ENCODE measurements around the gene MT1M.
A peak's percentile ranks its signal among the peaks of the same experiment; 100 is the strongest.
"Not testable (repeated sequence)": the region's sequence is repeated elsewhere in the genome, so short reads cannot be mapped to it uniquely, and the experiment has no call there.

The MT1M gene

DNA sequence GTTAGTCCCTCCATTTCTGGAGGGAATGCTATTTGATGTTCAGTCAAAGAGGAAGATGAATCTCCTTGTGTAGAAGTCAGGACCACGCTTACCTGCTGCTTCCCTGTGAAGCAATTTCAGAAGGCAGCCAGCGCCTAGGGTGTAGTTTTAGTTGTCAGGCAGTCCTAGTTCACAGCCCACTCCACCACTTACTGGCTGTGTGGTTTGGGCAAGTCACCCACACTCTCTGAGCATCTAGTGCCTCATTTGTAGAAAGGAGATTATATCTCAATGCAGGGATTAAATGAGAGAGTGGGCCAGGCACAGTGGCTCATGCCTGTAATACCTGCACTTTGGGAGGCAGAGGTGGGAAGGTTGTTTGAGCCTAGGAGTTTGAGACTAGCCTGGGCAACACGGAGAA is 39.7 kb downstream of the MT1M start:
- H3K4me1 ChIP-seq (ENCODE audit: control insufficient read depth, insufficient read depth, low read length); H3K9me3 ChIP-seq (ENCODE audit: control insufficient read depth, low read length); H3K9ac ChIP-seq (ENCODE audit: low read length); H3K36me3 ChIP-seq (ENCODE audit: control insufficient read depth, insufficient read depth, low read length, severe bottlenecking); DNase-seq (ENCODE audit: low read depth); H3K4me3 ChIP-seq (ENCODE audit: low read length): not testable (repeated sequence)
- H3K27me3 ChIP-seq (replicated peaks; ENCODE audit: control insufficient read depth, insufficient read depth, low read length) = peaks cover 34% of the 10 kb centered on the region

DNA sequence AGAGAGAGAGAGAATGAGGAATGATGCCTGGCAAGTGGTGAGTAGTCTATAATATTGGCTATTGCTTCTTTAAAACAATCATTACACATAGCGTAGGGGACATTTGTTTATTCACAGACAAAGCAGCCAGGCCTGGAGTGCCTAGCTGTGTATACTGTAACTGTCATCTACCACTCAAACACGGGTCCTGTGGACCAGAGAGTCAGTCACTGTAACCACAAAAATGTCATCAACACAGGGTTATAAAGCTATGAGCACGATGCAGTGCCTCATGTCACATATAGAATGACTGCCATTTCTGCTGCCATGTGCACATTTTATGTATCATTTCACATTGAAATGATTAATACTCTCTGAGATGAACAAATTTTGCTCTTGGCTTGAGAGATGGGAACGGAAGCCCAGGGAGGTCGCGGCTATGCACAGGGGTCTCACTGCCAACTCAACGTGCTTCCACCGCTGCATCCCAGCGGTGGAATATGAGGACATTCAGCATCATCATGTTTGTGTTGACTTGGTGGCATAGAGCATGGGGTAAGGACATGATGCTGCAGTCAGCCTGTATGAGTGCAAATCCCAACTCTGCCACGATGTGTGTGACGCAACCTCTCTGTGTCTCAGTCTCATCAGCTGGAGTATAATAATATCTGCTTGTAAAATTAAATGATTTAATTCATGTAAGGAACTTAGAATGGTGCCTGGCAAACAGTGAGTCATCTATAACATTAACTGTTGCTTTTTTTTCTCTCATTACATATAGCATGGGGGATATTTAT is 40.5 kb downstream of the MT1M start:
- DNase-seq (ENCODE audit: low read depth) = no peak
- Histone ChIP-seq H3K9ac (ENCODE audit: low read length) (no peak overlapping the region), H3K27me3 (replicated peaks; ENCODE audit: control insufficient read depth, insufficient read depth, low read length) (peaks cover 30% of the 10 kb centered on the region), H3K4me3 (ENCODE audit: low read length) (no peak overlapping the region), H3K36me3 (ENCODE audit: control insufficient read depth, insufficient read depth, low read length, severe bottlenecking) (no peaks in the 10 kb centered on the region), H3K9me3 (ENCODE audit: control insufficient read depth, low read length) (no peaks in the 10 kb centered on the region), H3K4me1 (ENCODE audit: control insufficient read depth, insufficient read depth, low read length) (peaks cover 3% of the 10 kb centered on the region)

DNA sequence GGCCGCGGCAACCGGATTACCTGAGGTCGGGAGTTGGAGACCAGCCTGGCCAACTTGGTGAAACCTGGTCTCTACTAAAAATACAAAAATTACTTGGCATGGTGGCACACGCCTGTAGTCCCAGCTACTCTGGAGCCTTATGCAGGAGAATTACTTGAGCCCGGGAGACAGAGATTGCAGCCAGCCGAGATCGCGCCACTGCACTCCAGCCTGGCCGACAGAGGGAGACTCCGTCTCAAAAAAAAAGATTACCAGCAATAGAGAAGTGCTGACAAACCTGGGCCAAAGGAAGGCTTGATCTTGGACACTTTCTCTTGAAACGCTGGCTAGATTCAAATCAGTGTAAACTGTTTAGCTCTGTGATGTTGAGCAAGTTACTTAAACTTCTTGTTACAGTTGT is 41.5 kb downstream of the MT1M start:
- Histone ChIP-seq H3K36me3 (ENCODE audit: control insufficient read depth, insufficient read depth, low read length, severe bottlenecking) (no peaks in the 10 kb centered on the region), H3K9ac (ENCODE audit: low read length) (no peak overlapping the region), H3K4me1 (ENCODE audit: control insufficient read depth, insufficient read depth, low read length) (no peaks in the 10 kb centered on the region), H3K27me3 (replicated peaks; ENCODE audit: control insufficient read depth, insufficient read depth, low read length) (peaks cover 20% of the 10 kb centered on the region), H3K9me3 (ENCODE audit: control insufficient read depth, low read length) (no peaks in the 10 kb centered on the region), H3K4me3 (ENCODE audit: low read length) (no peak overlapping the region)
- no peak for DNase-seq (ENCODE audit: low read depth)

DNA sequence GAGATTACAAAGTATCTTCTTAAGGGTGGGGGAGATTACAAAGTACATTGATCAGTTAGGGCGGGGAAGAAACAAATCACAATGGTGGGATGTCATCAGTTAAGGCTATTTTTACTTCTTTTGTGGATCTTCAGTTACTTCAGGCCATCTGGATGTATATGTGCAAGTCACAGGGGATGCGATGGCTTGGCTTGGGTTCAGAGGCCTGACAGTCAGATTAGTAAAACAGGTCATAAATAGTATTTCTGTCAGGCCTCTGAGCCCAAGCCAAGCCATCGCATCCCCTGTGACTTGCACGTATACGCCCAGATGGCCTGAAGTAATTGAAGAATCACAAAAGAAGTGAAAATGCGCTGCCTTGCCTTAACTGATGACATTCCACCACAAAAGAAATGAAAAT is 42.1 kb downstream of the MT1M start:
- H3K4me1 ChIP-seq (ENCODE audit: control insufficient read depth, insufficient read depth, low read length); DNase-seq (ENCODE audit: low read depth); H3K9me3 ChIP-seq (ENCODE audit: control insufficient read depth, low read length); H3K36me3 ChIP-seq (ENCODE audit: control insufficient read depth, insufficient read depth, low read length, severe bottlenecking); H3K4me3 ChIP-seq (ENCODE audit: low read length); H3K9ac ChIP-seq (ENCODE audit: low read length): not testable (repeated sequence)
- H3K27me3 ChIP-seq (replicated peaks; ENCODE audit: control insufficient read depth, insufficient read depth, low read length) = peaks cover 14% of the 10 kb centered on the region

DNA sequence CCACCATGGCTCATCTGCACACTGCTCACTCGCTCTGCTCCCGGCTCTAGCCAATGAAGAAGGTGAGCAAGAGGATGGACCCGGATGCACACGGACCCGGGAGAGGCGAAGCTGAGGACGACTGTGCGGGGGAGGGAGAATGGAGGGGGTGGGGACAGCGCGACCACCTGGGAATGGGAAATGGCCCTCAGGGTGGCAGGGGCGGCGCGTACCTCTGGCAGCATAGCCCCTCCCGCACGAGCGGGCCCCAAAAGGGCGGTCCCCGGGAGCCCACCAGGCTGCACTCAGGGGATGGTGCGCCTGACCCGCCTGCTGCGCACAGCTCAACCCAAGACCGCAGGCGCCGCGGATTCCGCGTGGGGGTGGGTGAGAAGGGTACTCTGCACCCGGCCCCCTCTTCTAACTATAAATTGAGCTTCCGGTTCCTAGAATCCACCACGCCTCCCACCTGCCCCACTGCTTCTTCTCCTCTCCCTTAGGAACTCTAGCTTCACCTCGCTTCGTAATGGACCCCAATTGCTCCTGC is 43.3 kb downstream of the MT1M start:
- Histone ChIP-seq H3K36me3 (ENCODE audit: control insufficient read depth, insufficient read depth, low read length, severe bottlenecking) (no peaks in the 10 kb centered on the region), H3K9ac (ENCODE audit: low read length) (no peak overlapping the region), H3K9me3 (ENCODE audit: control insufficient read depth, low read length) (no peaks in the 10 kb centered on the region), H3K4me1 (ENCODE audit: control insufficient read depth, insufficient read depth, low read length) (no peaks in the 10 kb centered on the region), H3K27me3 (replicated peaks; ENCODE audit: control insufficient read depth, insufficient read depth, low read length) (peaks cover 7% of the 10 kb centered on the region), H3K4me3 (ENCODE audit: low read length) (no peak overlapping the region)
- no peak for DNase-seq (ENCODE audit: low read depth)

DNA sequence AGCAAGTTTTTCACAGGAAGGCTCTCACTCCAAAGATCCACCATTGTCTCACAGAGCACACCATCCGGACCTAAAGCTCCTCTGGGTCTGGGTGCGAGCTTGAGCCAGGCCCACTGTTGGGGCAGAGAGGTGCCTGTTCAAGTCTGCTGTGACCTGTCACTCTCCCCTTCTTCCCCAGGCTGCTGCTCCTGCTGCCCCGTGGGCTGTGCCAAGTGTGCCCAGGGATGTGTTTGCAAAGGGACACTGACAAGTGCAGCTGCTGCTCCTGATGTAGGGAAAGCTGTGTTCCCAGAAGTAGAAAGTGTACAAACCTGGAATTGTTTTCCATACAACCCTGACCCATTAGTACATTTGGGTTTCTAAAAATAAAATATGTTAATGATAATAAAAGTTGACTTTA is 45.0 kb downstream of the MT1M start:
- Histone ChIP-seq H3K9me3 (ENCODE audit: control insufficient read depth, low read length) (no peaks in the 10 kb centered on the region), H3K4me1 (ENCODE audit: control insufficient read depth, insufficient read depth, low read length) (peaks cover 8% of the 10 kb centered on the region), H3K36me3 (ENCODE audit: control insufficient read depth, insufficient read depth, low read length, severe bottlenecking) (no peaks in the 10 kb centered on the region), H3K9ac (ENCODE audit: low read length) (no peak overlapping the region), H3K27me3 (replicated peaks; ENCODE audit: control insufficient read depth, insufficient read depth, low read length) (peaks cover 7% of the 10 kb centered on the region), H3K4me3 (ENCODE audit: low read length) (no peak overlapping the region)
- DNase-seq (ENCODE audit: low read depth) = no peak

DNA sequence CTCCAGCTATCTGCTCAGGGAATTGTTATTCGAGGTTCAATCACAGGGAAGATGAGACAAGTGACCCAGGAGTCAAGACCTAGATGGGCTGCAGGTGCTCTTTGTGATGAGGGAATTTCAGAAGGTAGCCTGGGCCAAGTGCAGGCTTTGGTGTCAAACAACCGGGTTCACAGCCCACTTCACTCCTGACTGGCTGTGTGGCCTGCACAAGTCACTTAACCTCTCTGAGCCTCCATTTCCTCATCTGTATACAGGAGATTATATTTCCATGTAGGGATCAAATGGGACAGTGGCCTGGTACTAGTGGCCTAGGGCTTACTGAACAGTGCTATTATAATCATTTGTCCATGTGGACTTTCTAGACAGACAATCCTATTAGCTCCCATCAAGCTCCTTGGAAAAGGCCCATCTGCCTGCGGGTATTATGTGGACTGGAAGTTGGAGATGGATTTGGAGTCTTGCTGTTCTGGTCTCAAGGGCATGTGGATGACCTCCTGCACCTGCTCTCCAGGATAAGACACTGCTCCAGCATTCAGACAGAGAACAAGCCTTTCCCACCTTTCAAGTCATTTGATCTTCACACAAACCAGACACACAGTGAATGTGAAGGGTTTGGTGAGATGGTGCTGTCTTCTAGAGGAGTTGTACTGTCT is 46.7 kb downstream of the MT1M start:
- Histone ChIP-seq H3K4me1 (ENCODE audit: control insufficient read depth, insufficient read depth, low read length) (peaks cover 26% of the 10 kb centered on the region), H3K27me3 (replicated peaks; ENCODE audit: control insufficient read depth, insufficient read depth, low read length) (peaks cover 7% of the 10 kb centered on the region), H3K4me3 (ENCODE audit: low read length) (no peak overlapping the region), H3K36me3 (ENCODE audit: control insufficient read depth, insufficient read depth, low read length, severe bottlenecking) (no peaks in the 10 kb centered on the region), H3K9ac (ENCODE audit: low read length) (no peak overlapping the region), H3K9me3 (ENCODE audit: control insufficient read depth, low read length) (no peaks in the 10 kb centered on the region)
- DNase-seq (ENCODE audit: low read depth) = no peak

DNA sequence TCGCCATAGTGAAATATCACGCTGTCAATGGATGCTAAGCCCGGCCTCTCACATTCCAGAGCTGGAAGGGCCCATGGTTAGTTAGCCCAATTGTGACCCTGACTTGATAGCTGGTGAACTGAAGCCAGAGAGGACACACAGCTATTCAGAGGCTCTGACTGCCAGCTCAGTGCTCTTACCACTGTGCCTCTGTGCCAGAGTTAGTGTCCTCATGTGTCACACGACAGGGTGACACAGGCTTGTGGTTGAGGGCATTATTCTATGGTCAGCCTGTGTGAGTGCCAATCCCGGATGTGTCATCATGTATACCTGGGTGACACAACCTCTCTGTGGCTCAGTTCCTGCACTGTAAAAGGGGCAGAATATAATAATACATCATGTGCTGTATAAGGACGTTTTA is 47.4 kb downstream of the MT1M start:
- Histone ChIP-seq H3K27me3 (replicated peaks; ENCODE audit: control insufficient read depth, insufficient read depth, low read length) (peaks cover 7% of the 10 kb centered on the region), H3K9me3 (ENCODE audit: control insufficient read depth, low read length) (no peaks in the 10 kb centered on the region), H3K9ac (ENCODE audit: low read length) (no peak overlapping the region), H3K4me3 (ENCODE audit: low read length) (no peak overlapping the region), H3K36me3 (ENCODE audit: control insufficient read depth, insufficient read depth, low read length, severe bottlenecking) (no peaks in the 10 kb centered on the region), H3K4me1 (ENCODE audit: control insufficient read depth, insufficient read depth, low read length) (peaks cover 32% of the 10 kb centered on the region)
- no peak for DNase-seq (ENCODE audit: low read depth)

DNA sequence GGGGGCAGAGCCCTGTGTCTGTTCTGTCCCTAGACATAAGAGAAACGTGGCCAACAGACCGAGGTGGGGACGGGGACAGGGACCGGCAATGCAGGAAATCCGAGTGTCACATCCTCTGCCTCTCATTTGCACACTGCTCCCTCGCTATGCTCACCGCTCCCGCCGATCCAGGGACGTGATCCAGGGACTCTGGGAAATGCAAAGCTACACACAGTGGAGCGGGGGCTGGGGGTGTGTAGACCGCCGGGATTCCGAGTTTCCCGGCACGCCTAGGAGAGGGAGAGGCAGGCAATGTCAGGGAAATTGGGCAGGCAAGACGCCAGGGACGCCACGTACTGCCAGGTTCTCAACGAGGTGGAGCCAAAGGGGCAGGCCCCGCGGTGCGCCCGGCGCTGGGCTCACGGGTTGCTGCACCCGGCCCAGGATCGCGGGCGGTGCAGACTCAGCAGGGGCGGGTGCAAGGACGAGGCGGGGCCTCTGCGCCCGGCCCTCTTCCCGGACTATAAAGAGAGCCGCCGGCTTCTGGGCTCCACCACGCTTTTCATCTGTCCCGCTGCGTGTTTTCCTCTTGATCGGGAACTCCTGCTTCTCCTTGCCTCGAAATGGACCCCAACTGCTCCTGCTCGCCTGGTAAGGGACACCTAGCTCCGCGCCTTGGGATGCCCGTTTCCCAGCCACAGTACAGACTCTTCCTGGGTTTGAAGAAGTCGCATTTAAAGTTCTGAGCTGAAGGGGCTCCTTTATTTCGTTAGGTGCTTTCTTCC is 49.7 kb downstream of the MT1M start, which contains the start of gene MT1X:
TSS of gene MT1X (plus strand) at position 532 of the 764 bp plus-strand sequence. CDS start at position 603, 71 bp downstream.
- H3K4me3 ChIP-seq (ENCODE audit: low read length) = peak within 1 kb of the TSS; percentile 83
- H3K4me1 ChIP-seq (ENCODE audit: control insufficient read depth, insufficient read depth, low read length) = peaks cover 41% of the 10 kb centered on the region
- peaks cover 4% of the 10 kb centered on the region for H3K27me3 ChIP-seq (replicated peaks; ENCODE audit: control insufficient read depth, insufficient read depth, low read length)
- DNase-seq (ENCODE audit: low read depth) = peak; percentile 92
- H3K36me3 ChIP-seq (ENCODE audit: control insufficient read depth, insufficient read depth, low read length, severe bottlenecking) = no peaks in the 10 kb centered on the region
- H3K9ac ChIP-seq (ENCODE audit: low read length) = peak within 1 kb of the TSS; percentile 87
- peaks cover 12% of the 10 kb centered on the region for H3K9me3 ChIP-seq (ENCODE audit: control insufficient read depth, low read length)

DNA sequence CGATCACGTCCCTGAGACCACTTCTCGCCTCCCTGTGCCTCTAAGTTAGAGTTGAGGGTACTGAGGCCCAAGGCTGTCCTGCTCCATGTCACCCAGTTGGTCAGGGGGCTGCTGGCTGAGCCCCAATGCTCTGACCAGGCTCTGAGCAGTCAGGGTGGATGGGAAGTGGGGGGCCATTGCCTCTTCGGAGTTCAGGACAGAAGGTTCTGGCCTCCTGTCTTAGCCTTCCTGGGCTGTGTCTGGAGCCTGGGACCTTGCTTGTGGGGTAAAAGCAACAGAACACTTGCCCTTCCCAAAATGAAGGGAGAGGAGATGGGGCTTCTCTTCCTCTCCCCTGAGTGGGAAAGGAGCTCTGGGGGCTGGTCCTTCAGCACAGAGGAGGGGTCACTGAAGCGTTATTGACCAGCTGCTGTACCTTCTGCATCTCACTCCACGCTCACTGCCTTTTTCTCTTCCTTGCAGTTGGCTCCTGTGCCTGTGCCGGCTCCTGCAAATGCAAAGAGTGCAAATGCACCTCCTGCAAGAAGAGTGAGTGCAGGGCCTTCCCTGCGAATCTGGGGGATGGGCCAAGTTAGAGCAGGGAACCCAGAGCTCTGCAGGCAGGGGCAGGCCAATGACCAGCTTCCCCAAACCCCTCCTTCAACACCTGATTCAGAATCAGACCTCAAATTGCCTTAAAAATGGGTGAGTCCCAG is 50.4 kb downstream of the MT1M start:
- H3K4me1 ChIP-seq (ENCODE audit: control insufficient read depth, insufficient read depth, low read length) = peaks cover 41% of the 10 kb centered on the region
- H3K4me3 ChIP-seq (ENCODE audit: low read length) = peak overlapping the region; percentile 83
- no peak for DNase-seq (ENCODE audit: low read depth)
- H3K27me3 ChIP-seq (replicated peaks; ENCODE audit: control insufficient read depth, insufficient read depth, low read length) = no peaks in the 10 kb centered on the region
- H3K9me3 ChIP-seq (ENCODE audit: control insufficient read depth, low read length) = peaks cover 18% of the 10 kb centered on the region
- H3K9ac ChIP-seq (ENCODE audit: low read length) = peak overlapping the region; percentile 87
- no peaks in the 10 kb centered on the region for H3K36me3 ChIP-seq (ENCODE audit: control insufficient read depth, insufficient read depth, low read length, severe bottlenecking)
